GM12878 (cell line): ENCODE results near the gene ERP27. TPM values are rescaled to one million over a fixed set of nuclear protein-coding genes. Genes with fewer than 3 reads are reported as not detected.

Source experiments
- ATAC-seq: fragments of 200-7000 bp; cut with Tn5 transposase; 3 replicates; pipeline ENCODE4 v1.9.1; 2020; ENCODE audit warnings: mild to moderate bottlenecking, moderate library complexity
- BruUV-seq: library from RNA; stranded (reverse); fragments of 400-500 nt; replicated peaks from 2 replicates; lab custom pipeline; 2021; lab: Mats Ljungman, UMichigan
- CTCF ChIA-PET: fragments of 300-600 bp; sonication (Branson Sonifier 250); formaldehyde crosslinking; extraction: SDS; loops from one replicate; lab custom pipeline; 2021; ENCODE audit warnings: inconsistent platforms; lab: Yijun Ruan, JAX
- POLR2A ChIA-PET: fragments of 350-600 bp; formaldehyde crosslinking; extraction: SDS; loops from one replicate; lab custom pipeline; 2021; ENCODE audit warnings: inconsistent platforms; lab: Charles Lee
- RAD21 ChIA-PET: fragments of 300-600 bp; sonication (Branson Sonifier 250); formaldehyde crosslinking; loops from one replicate; lab custom pipeline; 2023; ENCODE audit warnings: antibody characterized with exemption; ENCODE audit not compliant: unreplicated experiment; lab: Charles Lee
- SMC1A ChIA-PET: fragments of 300-600 bp; sonication (Branson Sonifier 250); formaldehyde crosslinking; loops from one replicate; lab custom pipeline; 2023; ENCODE audit not compliant: unreplicated experiment, uncharacterized antibody; lab: Charles Lee
- DNase-seq: peaks from one replicate; pipeline ENCODE4 v3.0.0-alpha.2; 2011; ENCODE audit warnings: low read depth, low spot score
- FAIRE-seq: peaks from 3 replicates; lab custom pipeline; 2011; peaks lifted over from hg19 to GRCh38; lab: Jason Lieb, UNC
- H2AFZ ChIP-seq: 2 replicates; pipeline ENCODE4 v1.6.0; 2011; ENCODE audit warnings: low read depth, low read length, control low read depth; ENCODE audit not compliant: control insufficient read depth
- H3K27ac ChIP-seq: 2 replicates; pipeline ENCODE4 v1.5.1; 2011; ENCODE audit warnings: control low read depth; ENCODE audit not compliant: control insufficient read depth, insufficient read depth
- H3K27me3 ChIP-seq, 2 experiments: replicated peaks in 1 of 2; 2 replicates each; pipeline versions ENCODE4 v1.6.0 to v1.6.1; 2011; ENCODE audit warnings: low read length in 1 of 2; ENCODE audit not compliant: control insufficient read depth in 2 of 2, insufficient read depth in 2 of 2
- H3K36me3 ChIP-seq, 2 experiments: 2 replicates each; pipeline ENCODE4 v1.5.1; 2011; ENCODE audit warnings: low read length in 1 of 2; ENCODE audit not compliant: control insufficient read depth in 2 of 2, insufficient read depth in 2 of 2
- H3K4me1 ChIP-seq: 2 replicates; pipeline ENCODE4 v1.6.1; 2011; ENCODE audit warnings: mild to moderate bottlenecking, low read length, moderate library complexity, mixed read lengths; ENCODE audit not compliant: control insufficient read depth, insufficient read depth
- H3K4me2 ChIP-seq: 2 replicates; pipeline ENCODE4 v1.6.0; 2011; ENCODE audit warnings: control low read depth; ENCODE audit not compliant: control insufficient read depth, insufficient read depth
- H3K4me3 ChIP-seq: fragments of 200-600 bp; sonication (generic); 2 replicates; pipeline ENCODE4 v1.5.1; 2016
- H3K79me2 ChIP-seq: 2 replicates; pipeline ENCODE4 v1.6.0; 2011; ENCODE audit warnings: low read length; ENCODE audit not compliant: control insufficient read depth, insufficient read depth
- H3K9ac ChIP-seq: 2 replicates; pipeline ENCODE4 v1.8.0; 2011; ENCODE audit warnings: low read length, control low read depth, mixed read lengths; ENCODE audit not compliant: control insufficient read depth, insufficient read depth
- H3K9me3 ChIP-seq: replicated peaks from 3 replicates; pipeline ENCODE4 v1.5.1; 2011; ENCODE audit warnings: mild to moderate bottlenecking, low read length; ENCODE audit not compliant: control insufficient read depth, insufficient read depth
- H4K20me1 ChIP-seq: 2 replicates; pipeline ENCODE4 v1.6.0; 2011; ENCODE audit not compliant: control insufficient read depth, insufficient read depth
- POLR2AphosphoS5 ChIP-seq: IDR thresholded peaks from 2 replicates; pipeline ENCODE4 v1.6.1; 2011; ENCODE audit warnings: mild to moderate bottlenecking, low read length, inconsistent platforms
- WGBS: methylation state at CpG from one replicate; pipeline ENCODE4 v1.1.6; 2016; ENCODE audit warnings: low lambda C conversion rate; ENCODE audit not compliant: insufficient replicate concordance, insufficient coverage; ENCODE audit errors: missing lambda C conversion rate; 5-methylcytosine and 5-hydroxymethylcytosine counted together
- in situ Hi-C: fragments of 300-500 bp; cut with MboI; formaldehyde crosslinking; loops from 9 replicates; pipeline ENCODE4 v1.14.3; 2018; ENCODE audit warnings: mixed read lengths
- intact Hi-C: fragments of 100-400 bp; cut with micrococcal nuclease; formaldehyde crosslinking; loops from one replicate; pipeline ENCODE4 v1.14.2; 2022; ENCODE audit not compliant: unreplicated experiment
- polyA plus RNA-seq, 11 experiments: library from polyadenylated mRNA; depleted of rRNA in 4 of 11; unstranded in 6 of 11; stranded (reverse) in 5 of 11; fragments of >200 nt; fragmentation: Nextera tagmentation in 4 of 11; fragmentation: Illumina TruSeq in 1 of 11; extraction: Ambion mirVana in 4 of 11; extraction: Trizol in 1 of 11; gene quantifications; 1 replicate in 1 of 11; 2 replicates in 10 of 11; pipeline versions ENCODE4 v1.2.1 to v1.2.3, GENCODE V29; 2011 to 2016; ENCODE audit warnings: inconsistent platforms in 2 of 11, missing spikeins in 2 of 11, low read depth in 1 of 11
- total RNA-seq, 4 experiments: library from RNA; depleted of rRNA in 3 of 4; stranded (reverse); fragments of >200 nt in 3 of 4; fragmentation: Illumina TruSeq in 1 of 4; extraction: Trizol in 1 of 4; gene quantifications; 2 replicates each; pipeline versions ENCODE4 v1.2.1 to v1.2.3, GENCODE V29; 2013 to 2021
- TF ChIP-seq, protein P1 (sequence below): fragments of 450-650 bp; formaldehyde crosslinking; IDR thresholded peaks from 2 replicates; pipeline ENCODE4 v1.4.0; 2022; ENCODE audit warnings: mild to moderate bottlenecking, moderate library complexity

ERP27 gene
- total and polyA plus RNA-seq, 10 of the 15 experiments (the other 5 are each of a cell fraction or from before 2014, with no cell fraction given) = 0.91 to 2.4 (median 1.4) TPM

DNA sequence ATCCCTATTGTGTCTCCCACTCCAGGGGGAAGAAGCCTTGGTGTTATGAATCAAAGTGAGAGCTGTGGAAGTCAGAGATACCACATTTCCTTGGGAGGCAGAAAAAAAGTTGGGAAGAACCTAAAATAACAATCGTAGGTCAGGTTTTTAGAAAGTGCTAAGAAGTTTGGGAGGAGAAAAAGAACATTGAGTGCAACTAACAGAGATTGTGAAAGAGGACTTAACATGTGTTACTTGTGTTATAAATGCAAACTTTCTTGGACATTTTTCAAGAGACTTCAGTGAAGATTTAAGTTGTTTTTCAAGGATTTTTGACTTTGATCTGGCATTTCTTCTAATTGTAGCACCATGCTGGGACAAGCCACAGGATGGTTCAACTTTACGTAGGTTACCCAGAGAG is 7.8 kb upstream of the ERP27 start:
- Histone ChIP-seq H3K9ac (no peak overlapping the region), H3K4me2 (peak overlapping the region; percentile 37), H3K27ac (no peak overlapping the region), H3K4me1 (peaks cover 31% of the 10 kb centered on the region), H4K20me1 (no peaks in the 10 kb centered on the region), H3K79me2 (peaks cover 47% of the 10 kb centered on the region), H3K9me3 (no peaks in the 10 kb centered on the region), H3K27me3 (no peaks in the 10 kb centered on the region), H3K36me3 (peaks cover 18 to 51% of the 10 kb centered on the region in 2 experiments), H3K4me3 (no peak overlapping the region), H2AFZ (no peak overlapping the region)
- ChIA-PET CTCF (interaction anchor here (0.7 to 2.5 kb wide), 6 partner anchors 9 to 49 kb away, joined by 3 to 8 read pairs (median 4); no protein-coding TSS in a partner anchor), RAD21 (no interaction called here), SMC1A (interaction anchor here (0.7 to 3.4 kb wide), 11 partner anchors 9 to 43 kb away, joined by 3 to 18 read pairs (median 3); partner anchors contain the start of genes ERP27 and PDE6H), POLR2A (interaction anchor here (0.8 to 2.7 kb wide), 3 partner anchors 12 to 143 kb away, joined by 3 to 11 read pairs (median 4); partner anchors contain the start of genes ARHGDIB, C12orf60 and WBP11)
- in situ Hi-C loops (no loop called here), intact Hi-C loops (loop anchor here (2.0 kb wide), 1 partner anchor 15 kb away; the partner anchor contains the start of gene ARHGDIB)
- FAIRE-seq = no peak
- ATAC-seq = no peak
- BruUV-seq = no TSS peak
- TF ChIP-seq, protein P1, sequence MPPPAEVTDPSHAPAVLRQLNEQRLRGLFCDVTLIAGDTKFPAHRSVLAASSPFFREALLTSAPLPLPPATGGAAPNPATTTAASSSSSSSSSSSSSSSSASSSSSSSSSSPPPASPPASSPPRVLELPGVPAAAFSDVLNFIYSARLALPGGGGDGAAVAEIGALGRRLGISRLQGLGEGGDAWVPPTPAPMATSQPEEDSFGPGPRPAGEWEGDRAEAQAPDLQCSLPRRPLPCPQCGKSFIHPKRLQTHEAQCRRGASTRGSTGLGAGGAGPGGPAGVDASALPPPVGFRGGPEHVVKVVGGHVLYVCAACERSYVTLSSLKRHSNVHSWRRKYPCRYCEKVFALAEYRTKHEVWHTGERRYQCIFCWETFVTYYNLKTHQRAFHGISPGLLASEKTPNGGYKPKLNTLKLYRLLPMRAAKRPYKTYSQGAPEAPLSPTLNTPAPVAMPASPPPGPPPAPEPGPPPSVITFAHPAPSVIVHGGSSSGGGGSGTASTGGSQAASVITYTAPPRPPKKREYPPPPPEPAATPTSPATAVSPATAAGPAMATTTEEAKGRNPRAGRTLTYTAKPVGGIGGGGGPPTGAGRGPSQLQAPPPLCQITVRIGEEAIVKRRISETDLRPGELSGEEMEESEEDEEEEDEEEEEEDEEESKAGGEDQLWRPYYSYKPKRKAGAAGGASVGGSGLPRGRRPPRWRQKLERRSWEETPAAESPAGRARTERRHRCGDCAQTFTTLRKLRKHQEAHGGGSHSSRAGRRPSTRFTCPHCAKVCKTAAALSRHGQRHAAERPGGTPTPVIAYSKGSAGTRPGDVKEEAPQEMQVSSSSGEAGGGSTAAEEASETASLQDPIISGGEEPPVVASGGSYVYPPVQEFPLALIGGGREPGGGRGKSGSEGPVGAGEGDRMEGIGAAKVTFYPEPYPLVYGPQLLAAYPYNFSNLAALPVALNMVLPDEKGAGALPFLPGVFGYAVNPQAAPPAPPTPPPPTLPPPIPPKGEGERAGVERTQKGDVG (CRISPR knock-in tag) = no peak
- TF ChIP-seq POLR2AphosphoS5 = peak; percentile 30; the same call in 1 of the 2 replicates
- 100% methylated on average over 2 of the region's 2 CpGs for WGBS
- DNase-seq = no peak
